GM19193 (cell line): ENCODE data around the gene PKD1.

Experiments used
- POLR2A ChIP-seq: IDR thresholded peaks from 4 replicates; pipeline ENCODE4 v1.6.1; 2011; ENCODE audit not compliant: insufficient read depth, insufficient read length; ENCODE audit errors: extremely low read depth

The PKD1 gene

GRCh38 chr16:2095918-2096582 lies 39.6 kb downstream of the PKD1 start:
- TF ChIP-seq POLR2A, result no peak

- no peak for TF ChIP-seq POLR2A
Measured at GRCh38 chr16:2095315-2095853, 40.3 kb downstream of the PKD1 start.

- TF ChIP-seq POLR2A, result no peak
Measured at GRCh38 chr16:2093793-2094192, 41.9 kb downstream of the PKD1 start.

- no peak for TF ChIP-seq POLR2A
Measured at GRCh38 chr16:2092866-2093265, 42.8 kb downstream of the PKD1 start.

GRCh38 chr16:2092256-2092620 lies 43.5 kb downstream of the PKD1 start:
- no peak for TF ChIP-seq POLR2A

GRCh38 chr16:2091547-2092255 lies 44.0 kb downstream of the PKD1 start:
- no peak for TF ChIP-seq POLR2A

- TF ChIP-seq POLR2A, result no peak
Measured at GRCh38 chr16:2090777-2091546, 44.7 kb downstream of the PKD1 start.

- no peak for TF ChIP-seq POLR2A
Measured at GRCh38 chr16:2090481-2090776, 45.3 kb downstream of the PKD1 start.

GRCh38 chr16:2089706-2090480 lies 45.8 kb downstream of the PKD1 start:
- no peak for TF ChIP-seq POLR2A

GRCh38 chr16:2088759-2089358 lies 46.8 kb downstream of the PKD1 start:
- TF ChIP-seq POLR2A, result no peak

- TF ChIP-seq POLR2A, result no peak
Measured at GRCh38 chr16:2087748-2088631, 47.7 kb downstream of the PKD1 start.

- no peak for TF ChIP-seq POLR2A
Measured at GRCh38 chr16:2086812-2087747, 48.6 kb downstream of the PKD1 start.
